PC-3 (cell line): ENCODE results near the gene CHD5. TPM values are rescaled to one million over a fixed set of nuclear protein-coding genes. Genes with fewer than 3 reads are reported as not detected.

ENCODE experiments used
- ATAC-seq: fragments of 200-7000 bp; cut with Tn5 transposase; 2 replicates; pipeline ENCODE4 v1.9.1; 2020; ENCODE audit warnings: mild to moderate bottlenecking, moderate library complexity
- BruUV-seq: library from RNA; stranded (reverse); fragments of 400-500 nt; replicated peaks from 2 replicates; lab custom pipeline; 2021; lab: Mats Ljungman, UMichigan
- CTCF ChIA-PET: fragments of 300-600 bp; sonication (Branson Sonifier 250); formaldehyde crosslinking; loops from one replicate; lab custom pipeline; 2022; ENCODE audit warnings: antibody characterized with exemption; lab: Charles Lee
- POLR2A ChIA-PET: fragments of 300-600 bp; sonication (Branson Sonifier 250); formaldehyde crosslinking; loops from one replicate; lab custom pipeline; 2022; ENCODE audit warnings: antibody characterized with exemption; ENCODE audit not compliant: unreplicated experiment; lab: Charles Lee
- DNase-seq: peaks from one replicate; pipeline ENCODE4 v3.0.0-alpha.2; 2015
- H2AFZ ChIP-seq: fragments of 300-600 bp; sonication (generic); 2 replicates; pipeline ENCODE4 v1.6.0; 2016; ENCODE audit warnings: antibody characterized with exemption, low read length
- H3F3A ChIP-seq: fragments of 300-600 bp; sonication (generic); one replicate; pipeline ENCODE4 v1.6.0; 2017; ENCODE audit warnings: antibody characterized with exemption, low read length, control low read depth, mild to moderate bottlenecking; ENCODE audit not compliant: unreplicated experiment
- H3K27ac ChIP-seq: fragments of 300-600 bp; sonication (generic); 2 replicates; pipeline ENCODE4 v1.5.1; 2016; ENCODE audit warnings: mild to moderate bottlenecking, low read length
- H3K27me3 ChIP-seq: fragments of 300-600 bp; sonication (generic); 2 replicates; pipeline ENCODE4 v1.6.1; 2016; ENCODE audit warnings: low read length, mixed read lengths
- H3K36me3 ChIP-seq: fragments of 300-600 bp; sonication (generic); 2 replicates; pipeline ENCODE4 v1.6.1; 2016; ENCODE audit warnings: low read depth, mixed run types, low read length, mixed read lengths
- H3K4me1 ChIP-seq: fragments of 300-600 bp; sonication (generic); 2 replicates; pipeline ENCODE4 v1.5.1; 2016; ENCODE audit warnings: low read length; ENCODE audit not compliant: insufficient read depth
- H3K4me2 ChIP-seq: fragments of 300-600 bp; sonication (generic); 2 replicates; pipeline ENCODE4 v1.6.0; 2016; ENCODE audit warnings: low read length
- H3K4me3 ChIP-seq: fragments of 300-600 bp; sonication (generic); 2 replicates; pipeline ENCODE4 v1.5.1; 2016; ENCODE audit warnings: mild to moderate bottlenecking, low read length, mixed read lengths
- H3K79me2 ChIP-seq: fragments of 300-600 bp; sonication (generic); 2 replicates; pipeline ENCODE4 v1.6.1; 2017; ENCODE audit warnings: low read length, mixed read lengths
- H3K9ac ChIP-seq: fragments of 300-600 bp; sonication (generic); 2 replicates; pipeline ENCODE4 v1.6.0; 2016; ENCODE audit warnings: mild to moderate bottlenecking, low read length
- H3K9me2 ChIP-seq: fragments of 300-600 bp; sonication (generic); replicated peaks from 2 replicates; pipeline ENCODE4 v1.6.1; 2016; ENCODE audit warnings: mixed run types, low read length, mixed read lengths
- H3K9me3 ChIP-seq: fragments of 300-600 bp; sonication (generic); 2 replicates; pipeline ENCODE4 v1.6.1; 2016; ENCODE audit warnings: low read length, mixed read lengths
- H4K20me1 ChIP-seq: fragments of 300-600 bp; sonication (generic); 2 replicates; pipeline ENCODE4 v1.6.1; 2016; ENCODE audit warnings: low read length, mixed read lengths
- EZH2 ChIP-seq: fragments of 300-600 bp; sonication (generic); IDR thresholded peaks from one replicate; pipeline ENCODE4 v1.6.1; 2017; ENCODE audit warnings: antibody characterized with exemption, mild to moderate bottlenecking, low read length; ENCODE audit not compliant: unreplicated experiment
- EZH2phosphoT487 ChIP-seq: fragments of 300-600 bp; sonication (generic); IDR thresholded peaks from 2 replicates; pipeline ENCODE4 v1.6.1; 2018; ENCODE audit warnings: mild to moderate bottlenecking, antibody characterized with exemption, low read length, borderline replicate concordance
- intact Hi-C: fragments of 100-400 bp; cut with micrococcal nuclease; formaldehyde crosslinking; loops from 2 replicates; pipeline ENCODE4 v1.9.0; 2023
- total RNA-seq: library from RNA; depleted of rRNA; stranded (reverse); fragments of >200 nt; gene quantifications from 2 replicates; pipeline ENCODE4 v1.2.3, GENCODE V29; 2014
- TF ChIP-seq, protein P1 (sequence below): fragments of 300-600 bp; sonication (generic); conservative IDR thresholded peaks from 2 replicates; pipeline ENCODE4 v1.5.1; 2017; ENCODE audit warnings: antibody characterized with exemption, low read depth, mild to moderate bottlenecking, low read length

The CHD5 gene
- total RNA-seq, 1 experiment from 2014 or later: 0.55 TPM

DNA sequence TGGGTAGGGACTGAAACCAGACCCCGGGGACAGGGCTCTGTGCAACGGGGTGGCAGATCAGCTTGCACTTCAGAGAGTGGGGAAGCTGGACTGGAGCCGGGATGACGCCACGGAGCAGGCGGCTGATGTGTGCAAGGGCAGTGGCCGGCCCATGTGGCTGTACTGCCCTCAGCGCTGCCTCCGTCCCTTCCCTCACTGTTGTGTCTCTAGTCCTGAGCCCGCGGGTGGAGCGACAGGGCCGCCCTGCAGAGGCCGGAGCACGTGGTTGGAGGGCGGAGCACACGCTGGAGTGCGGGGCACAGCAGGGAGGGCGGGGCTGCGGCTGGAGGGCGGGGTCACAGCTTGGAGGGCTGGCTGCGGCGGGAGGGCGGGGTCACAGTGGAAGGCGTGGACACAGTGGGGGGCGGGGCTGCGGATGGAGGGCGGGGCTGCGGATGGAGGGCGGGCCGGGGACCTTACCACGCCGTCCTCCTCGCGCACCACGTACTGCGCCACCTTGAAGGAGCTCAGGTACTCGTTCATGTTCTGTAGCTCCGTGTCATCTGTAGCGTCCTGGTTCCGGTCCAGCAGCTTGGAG, 52.4 kb downstream of the CHD5 start:
- no peaks in the 10 kb centered on the region for H3K36me3 ChIP-seq
- H3K79me2 ChIP-seq: no peaks in the 10 kb centered on the region
- ChIA-PET POLR2A (interaction anchor here (0.5 kb wide), 1 partner anchor 12 kb away, joined by 3 read pairs; no protein-coding TSS in a partner anchor), CTCF (interaction anchor here (0.6 kb wide), 1 partner anchor 75 kb away, joined by 6 read pairs; no protein-coding TSS in a partner anchor)
- H3K9me2 ChIP-seq: no peaks in the 10 kb centered on the region
- TF ChIP-seq EZH2phosphoT487: no peak
- TF ChIP-seq, protein P1, sequence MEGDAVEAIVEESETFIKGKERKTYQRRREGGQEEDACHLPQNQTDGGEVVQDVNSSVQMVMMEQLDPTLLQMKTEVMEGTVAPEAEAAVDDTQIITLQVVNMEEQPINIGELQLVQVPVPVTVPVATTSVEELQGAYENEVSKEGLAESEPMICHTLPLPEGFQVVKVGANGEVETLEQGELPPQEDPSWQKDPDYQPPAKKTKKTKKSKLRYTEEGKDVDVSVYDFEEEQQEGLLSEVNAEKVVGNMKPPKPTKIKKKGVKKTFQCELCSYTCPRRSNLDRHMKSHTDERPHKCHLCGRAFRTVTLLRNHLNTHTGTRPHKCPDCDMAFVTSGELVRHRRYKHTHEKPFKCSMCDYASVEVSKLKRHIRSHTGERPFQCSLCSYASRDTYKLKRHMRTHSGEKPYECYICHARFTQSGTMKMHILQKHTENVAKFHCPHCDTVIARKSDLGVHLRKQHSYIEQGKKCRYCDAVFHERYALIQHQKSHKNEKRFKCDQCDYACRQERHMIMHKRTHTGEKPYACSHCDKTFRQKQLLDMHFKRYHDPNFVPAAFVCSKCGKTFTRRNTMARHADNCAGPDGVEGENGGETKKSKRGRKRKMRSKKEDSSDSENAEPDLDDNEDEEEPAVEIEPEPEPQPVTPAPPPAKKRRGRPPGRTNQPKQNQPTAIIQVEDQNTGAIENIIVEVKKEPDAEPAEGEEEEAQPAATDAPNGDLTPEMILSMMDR: no peak
- no peak for TF ChIP-seq EZH2
- no peak overlapping the region for H3K9ac ChIP-seq
- H3K27me3 ChIP-seq: no peaks in the 10 kb centered on the region
- H3F3A ChIP-seq: no peaks in the 10 kb centered on the region
- intact Hi-C loops: no loop called here
- no peak overlapping the region for H3K4me3 ChIP-seq
- no peak overlapping the region for H3K27ac ChIP-seq
- no TSS peak for BruUV-seq
- H4K20me1 ChIP-seq: no peaks in the 10 kb centered on the region
- H2AFZ ChIP-seq: peak overlapping the region; percentile 68
- no peaks in the 10 kb centered on the region for H3K9me3 ChIP-seq
- H3K4me2 ChIP-seq: peak overlapping the region; percentile 9; the same call in 1 of the 2 replicates
- ATAC-seq (peak; percentile 90), DNase-seq (peak; percentile 60)
- H3K4me1 ChIP-seq: no peaks in the 10 kb centered on the region

DNA sequence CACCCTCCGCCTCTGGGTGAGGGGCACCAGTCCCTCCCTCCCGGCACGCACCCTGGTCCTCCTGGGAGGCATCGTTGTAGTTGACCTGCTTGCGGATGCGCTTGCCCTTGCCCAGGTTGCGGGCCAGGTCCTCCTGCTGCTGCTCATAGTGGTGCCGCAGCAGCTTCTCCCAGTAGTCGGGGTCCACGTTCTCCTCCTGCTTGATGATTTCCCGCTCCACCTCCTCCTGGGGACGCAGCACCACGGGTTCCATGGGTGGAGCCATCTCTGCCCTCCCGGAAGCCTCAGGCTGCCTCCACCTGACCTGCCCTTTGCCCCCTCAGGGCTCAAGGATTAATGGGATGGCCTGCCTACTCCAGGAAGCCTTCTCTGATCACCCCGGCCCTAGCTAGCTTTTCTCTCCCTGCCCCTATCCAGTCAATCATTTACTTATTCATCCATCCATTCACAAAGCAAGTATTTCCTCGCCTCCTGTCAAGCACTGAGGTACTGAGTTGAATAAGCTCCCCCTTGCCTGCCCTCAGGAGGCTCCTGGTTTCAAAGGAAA, 53.5 kb downstream of the CHD5 start:
- Histone ChIP-seq H3K4me3 (no peak overlapping the region), H3K9ac (no peak overlapping the region), H3F3A (no peaks in the 10 kb centered on the region), H3K4me1 (no peaks in the 10 kb centered on the region), H3K9me2 (no peaks in the 10 kb centered on the region), H4K20me1 (no peaks in the 10 kb centered on the region), H3K4me2 (no peak overlapping the region), H3K27ac (no peak overlapping the region), H3K36me3 (no peaks in the 10 kb centered on the region), H3K27me3 (no peaks in the 10 kb centered on the region), H3K79me2 (no peaks in the 10 kb centered on the region), H3K9me3 (no peaks in the 10 kb centered on the region), H2AFZ (no peak overlapping the region)
- DNase-seq: no peak
- POLR2A ChIA-PET: no interaction called here
- no peak for ATAC-seq
- CTCF ChIA-PET: no interaction called here
- no peak for TF ChIP-seq EZH2phosphoT487
- no peak for TF ChIP-seq EZH2
- TF ChIP-seq, protein P1: no peak
- intact Hi-C loops: no loop called here
- no TSS peak for BruUV-seq

DNA sequence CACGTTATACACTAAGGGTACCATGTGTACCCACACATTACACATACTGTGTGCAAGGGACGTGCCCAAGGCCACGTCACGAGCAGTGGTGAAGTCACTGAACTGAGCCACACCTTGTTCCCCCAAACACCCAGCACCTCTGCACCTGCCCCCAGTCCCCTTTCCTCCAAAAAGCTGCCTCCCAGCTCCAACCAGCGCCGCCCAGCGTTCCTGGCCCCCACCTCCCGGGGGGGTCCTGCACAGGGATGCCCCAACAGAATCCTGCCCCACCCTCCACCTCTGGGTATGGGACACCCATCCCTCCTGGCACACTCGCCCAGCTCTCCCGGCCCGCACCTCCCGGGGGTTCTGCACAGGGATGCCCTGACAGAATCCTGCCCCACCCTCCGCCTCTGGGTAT, 54.1 kb downstream of the CHD5 start:
- POLR2A ChIA-PET: no interaction called here

More for the DNA sequence above, 54.1 kb downstream of the CHD5 start:
- Histone ChIP-seq H3K27ac (no peak overlapping the region), H3F3A (no peaks in the 10 kb centered on the region), H3K36me3 (no peaks in the 10 kb centered on the region), H3K4me3 (no peak overlapping the region), H4K20me1 (no peaks in the 10 kb centered on the region), H3K27me3 (no peaks in the 10 kb centered on the region), H3K79me2 (no peaks in the 10 kb centered on the region), H3K9me2 (no peaks in the 10 kb centered on the region), H2AFZ (no peak overlapping the region), H3K9me3 (no peaks in the 10 kb centered on the region), H3K4me1 (no peaks in the 10 kb centered on the region), H3K9ac (no peak overlapping the region), H3K4me2 (no peak overlapping the region)
- no TSS peak for BruUV-seq
- CTCF ChIA-PET: no interaction called here
- intact Hi-C loops: no loop called here
- no peak for DNase-seq
- no peak for ATAC-seq
- TF ChIP-seq EZH2phosphoT487 (no peak), EZH2 (no peak)
- TF ChIP-seq, protein P1: no peak
